Peyer's patch (tissue), 4 donors: ENCODE measurements around the gene MAN1C1. TPM values are rescaled to one million over a fixed set of nuclear protein-coding genes. Genes with fewer than 3 reads are reported as not detected.
"Not testable (repeated sequence)": the region's sequence is repeated elsewhere in the genome, so short reads cannot be mapped to it uniquely, and the experiment has no call there.

Experiments used
- DNase-seq, 3 donors: peaks; one replicate each; pipeline ENCODE4 v3.0.0-alpha.2; 2017 to 2019
- H3K27ac ChIP-seq, 4 donors: fragments of 200-600 bp; sonication (generic); one replicate each; pipeline ENCODE4 v1.5.1; 2016 to 2019
- H3K27me3 ChIP-seq, 2 donors: fragments of 200-600 bp; sonication (generic); one replicate each; pipeline ENCODE4 v1.5.1; 2019
- H3K36me3 ChIP-seq, 3 donors: fragments of 200-600 bp; sonication (generic); one replicate each; pipeline ENCODE4 v1.5.1; 2016 to 2019
- H3K4me1 ChIP-seq, 4 donors: fragments of 200-600 bp; sonication (generic); one replicate each; pipeline ENCODE4 v1.5.1; 2016 to 2019
- H3K4me3 ChIP-seq, 4 donors: fragments of 200-600 bp; sonication (generic); 1 replicate in 3 of 4; 2 replicates in 1 of 4; pipeline ENCODE4 v1.5.1; 2016 to 2019; ENCODE audit warnings: mild to moderate bottlenecking in 1 of 4
- H3K9me3 ChIP-seq, 4 donors: fragments of 200-600 bp; sonication (generic); one replicate each; pipeline ENCODE4 v1.5.1; 2016 to 2019; ENCODE audit warnings: mild to moderate bottlenecking in 1 of 4
- CTCF ChIP-seq, 6 experiments: fragments of 450-650 bp in 4 of 6; fragments of 200-600 bp in 2 of 6; sonication (generic) in 1 of 6; IDR thresholded peaks; one replicate each; pipeline ENCODE4 v1.5.1; 2017 to 2019; ENCODE audit warnings: antibody characterized with exemption in 6 of 6, mild to moderate bottlenecking in 3 of 6, moderate library complexity in 1 of 6
- POLR2A ChIP-seq, 2 donors: fragments of 450-650 bp; IDR thresholded peaks; one replicate each; pipeline ENCODE4 v1.5.1; 2017; ENCODE audit warnings: antibody characterized with exemption in 2 of 2, mild to moderate bottlenecking in 2 of 2, moderate library complexity in 2 of 2
- total RNA-seq, 4 donors: library from RNA; depleted of rRNA; stranded (reverse); fragments of >200 nt; gene quantifications; one replicate each; pipeline ENCODE4 v1.1.0, GENCODE V29; 2016

Gene MAN1C1
- total RNA-seq, 4 donors from 2014 or later: 2.3 to 10.7 (median 6.7) TPM

DNA sequence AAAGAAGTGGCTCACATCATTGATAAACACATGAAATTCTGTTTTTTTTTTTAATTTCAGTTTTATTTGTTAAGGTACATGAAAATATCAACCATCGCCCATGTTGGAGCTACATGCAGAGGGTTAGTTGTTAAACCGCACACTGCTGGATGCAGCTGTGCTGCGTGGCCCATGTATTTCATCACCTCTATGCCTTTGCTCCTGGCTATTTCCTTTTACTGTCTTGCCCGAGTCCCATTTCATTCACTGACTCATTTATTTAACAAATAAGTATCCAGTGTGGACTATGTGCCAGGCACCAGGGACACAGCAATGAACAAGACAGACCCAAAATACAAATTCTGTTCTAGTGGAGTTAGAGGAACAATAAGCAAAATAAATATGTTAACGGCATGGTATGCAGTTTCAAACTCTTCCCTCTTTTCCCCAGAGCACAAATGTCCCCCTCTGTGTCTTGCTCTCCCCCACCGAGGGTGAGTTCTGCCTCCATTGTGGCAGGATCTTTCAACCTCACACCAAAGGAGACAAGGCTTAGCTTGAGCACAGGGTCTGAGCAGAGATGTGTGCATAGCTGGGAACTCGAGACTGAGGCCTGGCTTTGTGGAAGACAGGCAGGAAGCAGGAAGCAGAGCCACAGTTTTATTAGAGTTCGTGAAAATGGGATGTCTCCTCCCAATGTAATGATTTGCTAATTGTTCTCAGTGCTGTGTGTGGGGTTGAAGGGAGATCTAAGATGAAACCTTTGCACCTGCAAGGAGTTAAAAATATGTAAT is 44.6 kb downstream of the MAN1C1 start:
- peak overlapping the region in 2 of 4 donors; percentile 31 to 67 for H3K27ac ChIP-seq

GRCh38 chr1:25662061-25662460 is 45.5 kb downstream of the MAN1C1 start:
- peaks cover 0 to 32% (median 0%) of the 10 kb centered on the region in 4 donors for H3K4me1 ChIP-seq
- no peaks in the 10 kb centered on the region for H3K36me3 ChIP-seq
- no peak overlapping the region for H3K4me3 ChIP-seq
- no peak for DNase-seq
- TF ChIP-seq CTCF (IDR thresholded peaks at IDR 0.05) (no peak), POLR2A (IDR thresholded peaks at IDR 0.05) (no peak)
- peak overlapping the region in 1 of 4 donors; percentile 31 for H3K27ac ChIP-seq
- no peaks in the 10 kb centered on the region for H3K9me3 ChIP-seq
- H3K27me3 ChIP-seq: no peaks in the 10 kb centered on the region

More for the DNA sequence above, 44.6 kb downstream of the MAN1C1 start:
- Histone ChIP-seq H3K9me3 (no peaks in the 10 kb centered on the region), H3K4me1 (peaks cover 0 to 32% (median 0%) of the 10 kb centered on the region in 4 donors), H3K27me3 (no peaks in the 10 kb centered on the region), H3K4me3 (no peak overlapping the region), H3K36me3 (no peaks in the 10 kb centered on the region)
- no peak for DNase-seq
- TF ChIP-seq POLR2A (IDR thresholded peaks at IDR 0.05) (no peak), CTCF (IDR thresholded peaks at IDR 0.05) (no peak)

DNA sequence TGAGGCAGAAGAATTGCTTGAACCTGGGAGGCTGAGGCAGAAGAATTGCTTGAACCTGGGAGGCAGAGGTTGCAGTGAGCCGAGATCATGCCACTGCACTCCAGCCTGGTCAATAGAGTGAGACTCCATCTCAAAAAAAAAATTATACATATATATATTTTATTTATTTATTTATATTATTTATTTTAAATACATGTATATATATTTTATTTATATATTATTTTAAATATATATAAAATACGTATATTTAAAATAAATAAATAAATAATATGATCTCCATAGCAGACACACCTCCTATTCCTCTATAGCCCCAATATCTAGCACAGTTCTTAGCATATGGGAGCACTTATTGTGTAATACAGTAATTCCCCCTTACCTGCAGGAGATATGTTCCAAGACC is 46.4 kb downstream of the MAN1C1 start:
- DNase-seq, H3K36me3 ChIP-seq, H3K27ac ChIP-seq, H3K27me3 ChIP-seq, H3K4me3 ChIP-seq, H3K9me3 ChIP-seq: not testable (repeated sequence)
- peaks cover 0 to 32% (median 0%) of the 10 kb centered on the region in 4 donors for H3K4me1 ChIP-seq

GRCh38 chr1:25664357-25665199 is 48.0 kb downstream of the MAN1C1 start:
- no peak for DNase-seq
- H3K27ac ChIP-seq: no peak overlapping the region

GRCh38 chr1:25666460-25666859 is 49.9 kb downstream of the MAN1C1 start:
- Histone ChIP-seq H3K36me3 (no peaks in the 10 kb centered on the region), H3K27ac (no peak overlapping the region), H3K27me3 (no peaks in the 10 kb centered on the region), H3K4me1 (peaks cover 0 to 8% (median 0%) of the 10 kb centered on the region in 4 donors), H3K4me3 (no peak overlapping the region), H3K9me3 (no peaks in the 10 kb centered on the region)
- no peak for DNase-seq
- TF ChIP-seq POLR2A (IDR thresholded peaks at IDR 0.05) (no peak), CTCF (IDR thresholded peaks at IDR 0.05) (no peak)

More at GRCh38 chr1:25664357-25665199, 48.0 kb downstream of the MAN1C1 start:
- Histone ChIP-seq H3K36me3 (no peaks in the 10 kb centered on the region), H3K9me3 (no peaks in the 10 kb centered on the region), H3K4me3 (no peak overlapping the region), H3K4me1 (peaks cover 0 to 17% (median 0%) of the 10 kb centered on the region in 4 donors), H3K27me3 (no peaks in the 10 kb centered on the region)
- no peak for TF ChIP-seq POLR2A (IDR thresholded peaks at IDR 0.05)
- peak in 1 of 6 experiments; percentile 8 for TF ChIP-seq CTCF (IDR thresholded peaks at IDR 0.05)
